IPS-15b (cell line): Measurements from ENCODE around the gene STK31.
A peak's percentile ranks its signal among the peaks of the same experiment; 100 is the strongest.
"Not testable (repeated sequence)": the region's sequence is repeated elsewhere in the genome, so short reads cannot be mapped to it uniquely, and the experiment has no call there.

ENCODE experiments used
- H3K27me3 ChIP-seq: one replicate; pipeline ENCODE4 v1.6.1; 2013; ENCODE audit warnings: low read length; ENCODE audit not compliant: control insufficient read depth, insufficient read depth
- H3K36me3 ChIP-seq: one replicate; pipeline ENCODE4 v1.6.1; 2013; ENCODE audit warnings: low read length; ENCODE audit not compliant: control insufficient read depth, insufficient read depth
- H3K4me1 ChIP-seq: one replicate; pipeline ENCODE4 v1.6.1; 2013; ENCODE audit warnings: mild to moderate bottlenecking, low read length; ENCODE audit not compliant: control insufficient read depth, insufficient read depth
- H3K4me3 ChIP-seq: one replicate; pipeline ENCODE4 v1.5.1; 2013; ENCODE audit warnings: low read depth, low read length
- H3K9ac ChIP-seq: one replicate; pipeline ENCODE4 v1.6.1; 2013; ENCODE audit warnings: low read depth, mild to moderate bottlenecking, low read length
- H3K9me3 ChIP-seq: one replicate; pipeline ENCODE4 v1.6.1; 2013; ENCODE audit warnings: mild to moderate bottlenecking, low read length; ENCODE audit not compliant: control insufficient read depth, insufficient read depth

Gene STK31

DNA sequence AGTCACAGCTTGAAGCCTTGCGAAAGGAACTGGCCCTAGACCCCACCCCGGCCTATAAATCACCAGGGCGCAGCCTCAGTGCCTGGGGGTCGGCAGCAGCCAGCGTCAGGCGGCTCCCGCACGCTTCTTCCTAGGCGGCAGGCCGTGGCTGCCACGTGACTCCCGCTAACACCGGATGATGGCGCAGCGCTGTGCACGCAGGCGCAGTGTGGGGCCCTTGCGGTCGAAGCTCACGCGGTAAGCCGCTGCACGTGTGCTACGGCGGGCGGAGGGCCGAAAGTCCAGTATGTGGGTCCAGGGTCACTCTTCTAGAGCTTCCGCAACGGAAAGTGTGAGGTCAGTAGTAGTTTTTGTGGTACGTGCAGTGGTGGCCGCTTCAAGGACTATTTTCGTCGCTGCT is at the start of gene STK31:
Gene STK31 (plus strand): TSS at position 220 of the 400 bp plus-strand sequence. CDS start 67 bp downstream, at position 287.
- no peak within 1 kb of the TSS for H3K4me3 ChIP-seq
- H3K36me3 ChIP-seq, result peaks cover 6% of the 10 kb centered on the region
- no peaks in the 10 kb centered on the region for H3K9me3 ChIP-seq
- H3K9ac ChIP-seq, result no peak within 1 kb of the TSS
- no peaks in the 10 kb centered on the region for H3K27me3 ChIP-seq
- H3K4me1 ChIP-seq, result no peaks in the 10 kb centered on the region

- Histone ChIP-seq H3K9me3 (peaks cover 3% of the 10 kb centered on the region), H3K4me1 (peaks cover 11% of the 10 kb centered on the region), H3K36me3 (no peaks in the 10 kb centered on the region), H3K4me3 (no peak overlapping the region), H3K9ac (no peak overlapping the region), H3K27me3 (no peaks in the 10 kb centered on the region)
Observed at GRCh38 chr7:23661385-23661784, 48.6 kb upstream of the STK31 start.

GRCh38 chr7:23662124-23662983 is 47.7 kb upstream of the STK31 start:
- no peaks in the 10 kb centered on the region for H3K27me3 ChIP-seq
- peaks cover 11% of the 10 kb centered on the region for H3K4me1 ChIP-seq
- peaks cover 3% of the 10 kb centered on the region for H3K9me3 ChIP-seq
- H3K4me3 ChIP-seq, result no peak overlapping the region
- H3K36me3 ChIP-seq, result no peaks in the 10 kb centered on the region
- H3K9ac ChIP-seq, result no peak overlapping the region

- H3K27me3 ChIP-seq, result no peaks in the 10 kb centered on the region
- H3K4me1 ChIP-seq, result peaks cover 11% of the 10 kb centered on the region
- no peak overlapping the region for H3K4me3 ChIP-seq
- H3K9ac ChIP-seq, result no peak overlapping the region
- H3K36me3 ChIP-seq, result no peaks in the 10 kb centered on the region
- peaks cover 3% of the 10 kb centered on the region for H3K9me3 ChIP-seq
Observed at GRCh38 chr7:23662984-23663313, 47.1 kb upstream of the STK31 start.

DNA sequence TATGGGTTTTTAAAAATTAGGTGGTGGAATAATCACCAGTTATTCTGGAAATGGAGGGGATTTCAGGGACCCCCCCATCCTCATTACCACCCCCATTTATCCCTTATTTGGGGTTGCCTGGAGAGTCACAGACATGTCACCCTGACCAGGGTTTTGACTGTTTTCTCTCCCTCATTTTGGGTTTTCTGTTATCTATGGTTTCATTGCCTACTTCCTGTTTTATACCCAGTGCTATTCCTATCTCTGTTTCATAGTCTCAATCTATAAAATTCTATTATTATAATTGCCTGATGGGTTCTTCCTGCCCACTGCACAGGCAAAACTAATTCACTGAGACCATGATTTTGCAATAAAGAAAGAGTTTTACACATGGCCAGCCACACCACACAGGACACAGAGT is 45.9 kb upstream of the STK31 start:
- no peaks in the 10 kb centered on the region for H3K9me3 ChIP-seq
- H3K27me3 ChIP-seq, result no peaks in the 10 kb centered on the region
- H3K4me1 ChIP-seq, result peaks cover 11% of the 10 kb centered on the region
- H3K36me3 ChIP-seq, result no peaks in the 10 kb centered on the region
- H3K4me3 ChIP-seq, result no peak overlapping the region
- no peak overlapping the region for H3K9ac ChIP-seq

DNA sequence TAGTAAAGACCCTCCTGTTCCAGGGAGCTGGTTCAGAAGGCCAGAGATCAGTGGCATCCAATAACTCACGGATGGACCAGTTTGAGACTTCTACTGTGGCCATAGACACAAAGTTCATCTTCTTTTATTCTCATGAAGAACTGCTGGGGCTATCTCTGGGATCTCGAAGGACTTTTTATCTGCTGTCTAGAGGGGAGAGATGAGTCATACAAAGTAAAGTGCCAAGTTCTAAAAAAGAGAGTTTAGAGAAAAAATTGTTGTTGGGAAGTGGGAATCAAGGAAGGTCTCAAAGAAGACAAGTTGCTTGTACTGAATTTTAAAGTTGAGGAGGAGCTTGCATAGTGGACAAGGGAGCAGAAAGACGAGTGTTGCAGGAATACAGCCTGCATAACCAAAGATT is 38.0 kb upstream of the STK31 start:
- H3K9ac ChIP-seq, result no peak overlapping the region
- no peaks in the 10 kb centered on the region for H3K36me3 ChIP-seq
- no peaks in the 10 kb centered on the region for H3K4me1 ChIP-seq
- no peak overlapping the region for H3K4me3 ChIP-seq
- no peaks in the 10 kb centered on the region for H3K27me3 ChIP-seq
- no peaks in the 10 kb centered on the region for H3K9me3 ChIP-seq

- peak within 1 kb of the TSS; percentile 61 for H3K9ac ChIP-seq
- H3K4me1 ChIP-seq, result no peaks in the 10 kb centered on the region
- peaks cover 6% of the 10 kb centered on the region for H3K27me3 ChIP-seq
- peak within 1 kb of the TSS; percentile 95 for H3K4me3 ChIP-seq
- H3K9me3 ChIP-seq, result no peaks in the 10 kb centered on the region
- H3K36me3 ChIP-seq, result no peaks in the 10 kb centered on the region
Observed at GRCh38 chr7:23679898-23680413, 30.1 kb upstream of the STK31 start, which contains the start of gene FAM221A. Gene FAM221A (plus strand): TSS chr7:23680199. CDS start chr7:23680219, 20 bp downstream.

GRCh38 chr7:23680414-23681405 is 29.3 kb upstream of the STK31 start:
- H3K4me3 ChIP-seq, result peak overlapping the region; percentile 95
- peaks cover 6% of the 10 kb centered on the region for H3K27me3 ChIP-seq
- H3K36me3 ChIP-seq, result no peaks in the 10 kb centered on the region
- no peaks in the 10 kb centered on the region for H3K9me3 ChIP-seq
- H3K9ac ChIP-seq, result peak overlapping the region; percentile 61
- peaks cover 4% of the 10 kb centered on the region for H3K4me1 ChIP-seq

- H3K27me3 ChIP-seq, H3K9ac ChIP-seq, H3K36me3 ChIP-seq, H3K4me1 ChIP-seq, H3K9me3 ChIP-seq, H3K4me3 ChIP-seq: not testable (repeated sequence)
Observed at GRCh38 chr7:23684041-23684440, 26.0 kb upstream of the STK31 start.

DNA sequence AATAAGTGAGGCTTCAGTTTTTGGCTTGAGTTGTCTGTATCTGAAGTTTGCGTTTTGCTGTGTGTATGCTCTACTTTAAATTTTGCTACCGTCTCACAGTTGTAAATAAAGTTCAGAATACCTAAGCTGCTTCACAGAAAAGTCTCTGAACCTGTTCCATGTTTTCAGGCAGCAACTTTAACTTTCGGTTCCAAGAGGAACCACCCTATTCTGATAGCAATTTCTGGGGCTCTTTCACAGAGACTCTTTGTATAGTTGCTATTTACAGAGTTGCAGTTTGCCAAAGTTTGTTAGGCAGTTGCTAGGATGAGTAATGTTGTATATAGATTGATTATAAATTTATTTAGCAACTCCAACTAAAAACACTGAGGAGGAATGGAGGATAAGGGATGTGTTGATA is 24.3 kb upstream of the STK31 start:
- no peak overlapping the region for H3K9ac ChIP-seq
- H3K9me3 ChIP-seq, result no peaks in the 10 kb centered on the region
- H3K36me3 ChIP-seq, result peaks cover 3% of the 10 kb centered on the region
- H3K4me1 ChIP-seq, result peaks cover 4% of the 10 kb centered on the region
- H3K27me3 ChIP-seq, result no peaks in the 10 kb centered on the region
- no peak overlapping the region for H3K4me3 ChIP-seq

GRCh38 chr7:23687011-23687410 is 23.0 kb upstream of the STK31 start:
- Histone ChIP-seq H3K9me3 (no peaks in the 10 kb centered on the region), H3K4me3 (no peak overlapping the region), H3K4me1 (peaks cover 4% of the 10 kb centered on the region), H3K27me3 (no peaks in the 10 kb centered on the region), H3K36me3 (peaks cover 3% of the 10 kb centered on the region), H3K9ac (no peak overlapping the region)
